GM12891 (cell line): ENCODE measurements around the gene BCL11A.
A peak's percentile ranks its signal among the peaks of the same experiment; 100 is the strongest.

Experiments used
- DNase-seq: peaks from one replicate; pipeline ENCODE4 v3.0.0; 2011; ENCODE audit warnings: low spot score; ENCODE audit not compliant: insufficient read length
- FAIRE-seq: peaks from 2 replicates; lab custom pipeline; 2011; peaks lifted over from hg19 to GRCh38; lab: Jason Lieb, UNC
- PAX5 ChIP-seq: IDR thresholded peaks from 2 replicates; pipeline ENCODE4 v1.6.1; 2011; ENCODE audit warnings: low read length, moderate library complexity, mild to moderate bottlenecking; ENCODE audit not compliant: insufficient read depth, severe bottlenecking
- POLR2A ChIP-seq: IDR thresholded peaks from 2 replicates; pipeline ENCODE4 v1.6.1; 2011; ENCODE audit warnings: low read depth, low read length, control low read depth
- POLR2AphosphoS5 ChIP-seq: IDR thresholded peaks from 2 replicates; pipeline ENCODE4 v1.6.1; 2011; ENCODE audit warnings: low read depth, low read length, control low read depth
- POU2F2 ChIP-seq: IDR thresholded peaks from 2 replicates; pipeline ENCODE4 v1.6.1; 2011; ENCODE audit warnings: low read depth, mild to moderate bottlenecking, control low read depth, low read length, moderate library complexity
- SPI1 ChIP-seq: IDR thresholded peaks from 2 replicates; pipeline ENCODE4 v1.6.1; 2011; ENCODE audit warnings: low read depth, low read length, control low read depth
- TAF1 ChIP-seq: IDR thresholded peaks from 2 replicates; pipeline ENCODE4 v1.6.1; 2011; ENCODE audit warnings: low read depth, low read length, control low read depth

Gene BCL11A

GRCh38 chr2:60529136-60529784 is 24.2 kb downstream of the BCL11A start:
- no peak for FAIRE-seq
- TF ChIP-seq POU2F2 = no peak
- peak; percentile 27 for TF ChIP-seq SPI1
- no peak for DNase-seq

GRCh38 chr2:60528281-60529020 is 25.0 kb downstream of the BCL11A start:
- FAIRE-seq = no peak
- DNase-seq = no peak
- no peak for TF ChIP-seq PAX5
- TF ChIP-seq POLR2A = no peak
- TF ChIP-seq POU2F2 = no peak
- TF ChIP-seq POLR2AphosphoS5 = no peak
- TF ChIP-seq SPI1 = no peak
- TF ChIP-seq TAF1 = no peak

GRCh38 chr2:60527762-60528161 is 25.7 kb downstream of the BCL11A start:
- TF ChIP-seq PAX5 (no peak), TAF1 (no peak), POLR2AphosphoS5 (no peak), POU2F2 (no peak)
- FAIRE-seq = peak; percentile 50

GRCh38 chr2:60526623-60527022 is 26.8 kb downstream of the BCL11A start:
- FAIRE-seq = no peak
- TF ChIP-seq POLR2A (no peak), POU2F2 (no peak), TAF1 (no peak), PAX5 (no peak), SPI1 (no peak), POLR2AphosphoS5 (no peak)

More at GRCh38 chr2:60527762-60528161, 25.7 kb downstream of the BCL11A start:
- no peak for DNase-seq

GRCh38 chr2:60525899-60526298 is 27.6 kb downstream of the BCL11A start:
- no peak for TF ChIP-seq POLR2A
- no peak for TF ChIP-seq TAF1
- no peak for TF ChIP-seq POU2F2
- no peak for TF ChIP-seq POLR2AphosphoS5
- TF ChIP-seq PAX5 = no peak
- TF ChIP-seq SPI1 = no peak
- FAIRE-seq (no peak), DNase-seq (no peak)

More at GRCh38 chr2:60526623-60527022, 26.8 kb downstream of the BCL11A start:
- DNase-seq = no peak

- no peak for DNase-seq
- TF ChIP-seq POLR2A = no peak
- no peak for FAIRE-seq
Measured at GRCh38 chr2:60524874-60525273, 28.6 kb downstream of the BCL11A start.

- no peak for DNase-seq
- TF ChIP-seq PAX5 (no peak), POLR2A (no peak), SPI1 (no peak), POU2F2 (no peak), POLR2AphosphoS5 (no peak)
- FAIRE-seq = no peak
Measured at GRCh38 chr2:60523963-60524362, 29.5 kb downstream of the BCL11A start.

GRCh38 chr2:60522462-60522861 is 31.0 kb downstream of the BCL11A start:
- FAIRE-seq (no peak), DNase-seq (no peak)
- TF ChIP-seq POU2F2 (no peak), POLR2AphosphoS5 (no peak), TAF1 (no peak), POLR2A (no peak), SPI1 (no peak), PAX5 (no peak)

GRCh38 chr2:60521626-60522025 is 31.8 kb downstream of the BCL11A start:
- DNase-seq (no peak), FAIRE-seq (peak; percentile 62)
- TF ChIP-seq TAF1 (no peak), PAX5 (no peak), POU2F2 (no peak), SPI1 (no peak), POLR2AphosphoS5 (no peak), POLR2A (no peak)

GRCh38 chr2:60520917-60521539 is 32.4 kb downstream of the BCL11A start:
- FAIRE-seq (peak; percentile 16), DNase-seq (no peak)
- TF ChIP-seq POLR2AphosphoS5 (no peak), POU2F2 (no peak), TAF1 (no peak), SPI1 (no peak), PAX5 (no peak), POLR2A (no peak)
